ENCODE results near the gene TGFB1I1.

The TGFB1I1 gene

GRCh38 chr16:31453255-31454204 is 18.4 kb upstream of the TGFB1I1 start:
- FAIRE-seq: no peak

- FAIRE-seq: no peak
Observed at GRCh38 chr16:31455601-31456314, 16.2 kb upstream of the TGFB1I1 start.

GRCh38 chr16:31456988-31457360 is 15.0 kb upstream of the TGFB1I1 start:
- no peak for FAIRE-seq

- FAIRE-seq: no peak
Observed at GRCh38 chr16:31458073-31458843, 13.7 kb upstream of the TGFB1I1 start.

GRCh38 chr16:31458844-31459686 is 12.9 kb upstream of the TGFB1I1 start, which contains the start of gene ARMC5:
Gene ARMC5 (plus strand): TSS chr16:31459501. CDS start chr16:31459525, 24 bp downstream.
- FAIRE-seq: no peak

GRCh38 chr16:31459687-31460581 is 12.0 kb upstream of the TGFB1I1 start:
- FAIRE-seq: no peak

GRCh38 chr16:31460582-31461002 is 11.4 kb upstream of the TGFB1I1 start:
- FAIRE-seq: no peak

- FAIRE-seq: no peak
Observed at GRCh38 chr16:31461201-31461920, 10.6 kb upstream of the TGFB1I1 start.

- FAIRE-seq: no peak
Observed at GRCh38 chr16:31461921-31462804, 9.8 kb upstream of the TGFB1I1 start.

- FAIRE-seq: no peak
Observed at GRCh38 chr16:31464348-31464769, 7.6 kb upstream of the TGFB1I1 start.

GRCh38 chr16:31464781-31465260 is 7.1 kb upstream of the TGFB1I1 start:
- no peak for FAIRE-seq

- FAIRE-seq: no peak
Observed at GRCh38 chr16:31465788-31466370, 6.1 kb upstream of the TGFB1I1 start.

- FAIRE-seq: no peak
Observed at GRCh38 chr16:31466381-31466841, 5.5 kb upstream of the TGFB1I1 start.

- no peak for FAIRE-seq
Observed at GRCh38 chr16:31467151-31467773, 4.7 kb upstream of the TGFB1I1 start.

GRCh38 chr16:31467858-31468257 is 4.1 kb upstream of the TGFB1I1 start:
- FAIRE-seq: no peak

GRCh38 chr16:31470615-31471014 is 1.3 kb upstream of the TGFB1I1 start:
- no peak for FAIRE-seq

GRCh38 chr16:31471241-31471874 is 594 bp upstream of the TGFB1I1 start:
- FAIRE-seq: no peak
